ENCODE data around the gene CFLAR. TPM values are rescaled to one million over a fixed set of nuclear protein-coding genes. Genes with fewer than 3 reads are reported as not detected.
A peak's percentile ranks its signal among the peaks of the same experiment; 100 is the strongest.

CFLAR gene
- total and polyA plus RNA-seq, 7 experiments from 2014 or later, result 63.9 to 253 (median 183) TPM

DNA sequence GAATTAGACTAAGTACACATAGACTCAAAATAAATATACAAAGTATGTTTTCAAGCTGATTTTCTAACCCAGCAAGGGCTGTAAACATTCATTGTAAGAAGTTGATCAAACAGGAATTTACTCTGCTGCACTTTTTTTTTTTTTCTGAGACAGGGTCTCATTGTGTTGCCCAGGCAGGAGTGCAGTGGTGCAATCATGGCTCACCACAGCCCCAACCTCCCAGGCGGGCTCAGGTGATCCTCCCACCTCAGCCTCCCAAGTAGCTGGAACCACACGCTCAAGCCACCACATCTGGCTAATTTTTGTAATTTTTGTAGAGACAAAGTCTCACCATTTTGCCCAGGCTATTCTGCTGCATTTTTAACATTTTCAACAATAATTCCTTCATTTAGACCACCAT lies 8.3 kb upstream of the CFLAR start:
- no peak overlapping the region for H3K4me3 Mint-ChIP-seq

DNA sequence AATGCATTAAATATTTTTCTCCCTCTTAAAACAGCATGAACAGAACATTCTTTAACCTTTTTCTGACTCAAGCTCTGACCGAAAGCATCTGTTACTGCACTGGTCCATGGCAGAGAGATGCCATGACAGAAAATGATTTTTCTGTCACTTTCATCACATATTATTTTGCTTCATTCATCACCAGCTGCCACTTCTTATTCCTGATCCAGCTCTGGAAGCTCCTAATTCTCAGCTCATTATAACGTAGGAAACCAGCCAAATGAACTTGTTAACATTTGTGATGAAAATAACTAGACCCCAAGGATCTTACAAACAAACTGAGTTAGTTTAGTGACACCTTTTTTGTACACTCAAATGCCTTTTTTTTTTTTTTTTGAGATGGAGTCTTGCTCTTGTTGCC lies 7.6 kb upstream of the CFLAR start:
- Histone ChIP-seq H3K27me3 (ENCODE audit: control insufficient read depth in 2 of 2, insufficient read depth in 2 of 2, low read length in 2 of 2) (no peaks in the 10 kb centered on the region), H3K36me3 (ENCODE audit: control insufficient read depth in 2 of 3, insufficient read depth in 3 of 3, low read length in 3 of 3) (no peaks in the 10 kb centered on the region), H3K4me3 (ENCODE audit: low read length) (no peak overlapping the region), H3K27ac (ENCODE audit: low read depth, low read length) (no peak overlapping the region), H3K9me3 (ENCODE audit: control insufficient read depth in 2 of 3, low read length in 3 of 3) (no peaks in the 10 kb centered on the region), H3K4me1 (ENCODE audit: control insufficient read depth in 2 of 2, insufficient read depth in 2 of 2, low read length in 2 of 2) (no peaks in the 10 kb centered on the region)
- ChIA-PET CTCF (interaction anchor here (0.7 kb wide), 1 partner anchor 434 kb away, joined by 5 read pairs; no protein-coding TSS in a partner anchor), POLR2A (interaction anchor here (0.7 to 4.0 kb wide), 3 partner anchors 9 to 1643 kb away, joined by 3 to 31 read pairs (median 3); partner anchors contain the start of gene CFLAR)
- ATAC-seq (no peak), DNase-seq (no peak)
- H3K4me3 Mint-ChIP-seq, result no peak overlapping the region
- no peaks in the 10 kb centered on the region for H3K27me3 Mint-ChIP-seq
- H3K36me3 Mint-ChIP-seq, result peaks cover 4 to 14% (median 9%) of the 10 kb centered on the region in 5 donors
- no peak overlapping the region for H3K27ac Mint-ChIP-seq
- intact Hi-C loops (cut with micrococcal nuclease), result no loop called here
- H3K4me1 Mint-ChIP-seq, result peaks cover 1 to 13% (median 4%) of the 10 kb centered on the region in 7 donors
- peaks cover 0 to 2% (median 0%) of the 10 kb centered on the region in 11 donors for H3K9me3 Mint-ChIP-seq

More for the DNA sequence above, 8.3 kb upstream of the CFLAR start:
- intact Hi-C loops (cut with micrococcal nuclease), result no loop called here
- no peaks in the 10 kb centered on the region for H3K36me3 ChIP-seq (ENCODE audit: control insufficient read depth in 2 of 3, insufficient read depth in 3 of 3, low read length in 3 of 3)
- Mint-ChIP-seq H3K36me3 (peaks cover 4 to 14% (median 9%) of the 10 kb centered on the region in 5 donors), H3K9me3 (peaks cover 0 to 2% (median 0%) of the 10 kb centered on the region in 11 donors), H3K27ac (no peak overlapping the region), H3K4me1 (peaks cover 0 to 9% (median 0%) of the 10 kb centered on the region in 7 donors), H3K27me3 (no peaks in the 10 kb centered on the region)
- no peaks in the 10 kb centered on the region for H3K9me3 ChIP-seq (ENCODE audit: control insufficient read depth in 2 of 3, low read length in 3 of 3)
- ATAC-seq (no peak), DNase-seq (no peak)
- H3K27me3 ChIP-seq (ENCODE audit: control insufficient read depth in 2 of 2, insufficient read depth in 2 of 2, low read length in 2 of 2), result no peaks in the 10 kb centered on the region
- H3K27ac ChIP-seq (ENCODE audit: low read depth, low read length), result no peak overlapping the region
- H3K4me3 ChIP-seq (ENCODE audit: low read length), result no peak overlapping the region
- POLR2A ChIA-PET, result interaction anchor here (0.6 to 4.0 kb wide), 7 partner anchors 9 to 1980 kb away, joined by 3 to 31 read pairs (median 3); partner anchors contain the start of gene CFLAR
- CTCF ChIA-PET, result interaction anchor here (0.5 kb wide), 1 partner anchor 12 kb away, joined by 3 read pairs; no protein-coding TSS in a partner anchor
- no peaks in the 10 kb centered on the region for H3K4me1 ChIP-seq (ENCODE audit: control insufficient read depth in 2 of 2, insufficient read depth in 2 of 2, low read length in 2 of 2)

DNA sequence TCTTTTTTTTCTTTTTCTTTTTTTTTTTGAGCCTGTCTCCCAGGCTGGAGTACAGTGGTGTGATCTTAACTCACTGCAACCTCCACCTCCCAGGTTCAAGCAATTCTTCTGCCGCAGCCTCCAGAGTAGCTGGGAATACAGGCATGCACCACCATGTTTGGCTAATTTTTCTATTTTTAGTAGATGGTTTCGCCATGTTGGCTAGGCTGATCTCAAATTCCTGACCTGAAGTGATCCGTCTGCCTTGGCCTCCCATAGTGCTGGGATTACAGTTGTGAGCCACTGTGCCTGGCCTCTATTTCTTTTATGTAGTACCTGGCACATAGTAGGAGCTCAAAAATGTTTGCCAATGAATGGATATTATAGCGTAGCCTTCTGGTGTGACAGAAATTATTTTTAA lies 6.8 kb upstream of the CFLAR start:
- H3K4me1 Mint-ChIP-seq, result peaks cover 5 to 17% (median 9%) of the 10 kb centered on the region in 7 donors
- H3K27me3 ChIP-seq (ENCODE audit: control insufficient read depth in 2 of 2, insufficient read depth in 2 of 2, low read length in 2 of 2), result no peaks in the 10 kb centered on the region
- peaks cover 0 to 2% (median 0%) of the 10 kb centered on the region in 11 donors for H3K9me3 Mint-ChIP-seq
- H3K27ac ChIP-seq (ENCODE audit: low read depth, low read length), result no peak overlapping the region
- POLR2A ChIA-PET, result interaction anchor here (0.6 to 4.0 kb wide), 2 partner anchors 8 to 299 kb away, joined by 4 to 31 read pairs; partner anchors contain the start of gene CFLAR
- H3K4me3 ChIP-seq (ENCODE audit: low read length), result no peak overlapping the region
- CTCF ChIA-PET, result no interaction called here
- no peaks in the 10 kb centered on the region for H3K4me1 ChIP-seq (ENCODE audit: control insufficient read depth in 2 of 2, insufficient read depth in 2 of 2, low read length in 2 of 2)
- H3K4me3 Mint-ChIP-seq, result no peak overlapping the region
- H3K27me3 Mint-ChIP-seq, result no peaks in the 10 kb centered on the region
- no peak for DNase-seq
- no peaks in the 10 kb centered on the region for H3K9me3 ChIP-seq (ENCODE audit: control insufficient read depth in 2 of 3, low read length in 3 of 3)
- peaks cover 4 to 14% (median 13%) of the 10 kb centered on the region in 5 donors for H3K36me3 Mint-ChIP-seq
- ATAC-seq, result no peak
- no peak overlapping the region for H3K27ac Mint-ChIP-seq
- no peaks in the 10 kb centered on the region for H3K36me3 ChIP-seq (ENCODE audit: control insufficient read depth in 2 of 3, insufficient read depth in 3 of 3, low read length in 3 of 3)
- intact Hi-C loops (cut with micrococcal nuclease), result no loop called here

DNA sequence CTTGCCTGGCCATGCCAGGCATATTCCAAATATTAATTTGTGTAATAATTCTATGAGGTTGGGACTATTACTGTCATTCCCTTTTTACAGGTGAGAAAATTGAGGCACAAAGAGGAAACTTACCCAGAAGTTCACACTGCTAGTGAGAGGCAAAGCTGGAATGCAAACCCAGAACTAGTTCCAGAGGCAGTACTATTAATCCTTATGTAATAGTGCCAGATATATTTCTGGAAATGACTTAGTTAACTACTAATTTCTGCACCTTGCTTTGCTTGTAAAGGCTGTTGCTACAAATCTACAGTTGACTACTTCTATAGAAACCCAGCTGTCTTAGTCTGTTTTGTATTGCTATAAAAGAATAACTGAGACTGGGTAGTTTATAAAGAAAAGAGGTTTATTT lies 5.3 kb upstream of the CFLAR start:
- Histone ChIP-seq H3K9me3 (ENCODE audit: control insufficient read depth in 2 of 3, low read length in 3 of 3) (no peaks in the 10 kb centered on the region), H3K4me3 (ENCODE audit: low read length) (no peak overlapping the region), H3K4me1 (ENCODE audit: control insufficient read depth in 2 of 2, insufficient read depth in 2 of 2, low read length in 2 of 2) (peaks cover 5 to 6% of the 10 kb centered on the region in 2 donors), H3K36me3 (ENCODE audit: control insufficient read depth in 2 of 3, insufficient read depth in 3 of 3, low read length in 3 of 3) (no peaks in the 10 kb centered on the region), H3K27ac (ENCODE audit: low read depth, low read length) (no peak overlapping the region), H3K27me3 (ENCODE audit: control insufficient read depth in 2 of 2, insufficient read depth in 2 of 2, low read length in 2 of 2) (no peaks in the 10 kb centered on the region)
- H3K4me3 Mint-ChIP-seq, result no peak overlapping the region
- POLR2A ChIA-PET, result interaction anchor here (1.0 to 1.5 kb wide), 2 partner anchors 16 to 148 kb away, joined by 4 read pairs; no protein-coding TSS in a partner anchor
- no peak overlapping the region for H3K27ac Mint-ChIP-seq
- ATAC-seq (no peak), DNase-seq (no peak)
- H3K27me3 Mint-ChIP-seq, result no peaks in the 10 kb centered on the region
- intact Hi-C loops (cut with micrococcal nuclease), result no loop called here
- H3K36me3 Mint-ChIP-seq, result peaks cover 4 to 18% (median 13%) of the 10 kb centered on the region in 5 donors
- H3K4me1 Mint-ChIP-seq, result peaks cover 5 to 29% (median 20%) of the 10 kb centered on the region in 7 donors
- CTCF ChIA-PET, result no interaction called here
- peaks cover 0 to 2% (median 0%) of the 10 kb centered on the region in 11 donors for H3K9me3 Mint-ChIP-seq

DNA sequence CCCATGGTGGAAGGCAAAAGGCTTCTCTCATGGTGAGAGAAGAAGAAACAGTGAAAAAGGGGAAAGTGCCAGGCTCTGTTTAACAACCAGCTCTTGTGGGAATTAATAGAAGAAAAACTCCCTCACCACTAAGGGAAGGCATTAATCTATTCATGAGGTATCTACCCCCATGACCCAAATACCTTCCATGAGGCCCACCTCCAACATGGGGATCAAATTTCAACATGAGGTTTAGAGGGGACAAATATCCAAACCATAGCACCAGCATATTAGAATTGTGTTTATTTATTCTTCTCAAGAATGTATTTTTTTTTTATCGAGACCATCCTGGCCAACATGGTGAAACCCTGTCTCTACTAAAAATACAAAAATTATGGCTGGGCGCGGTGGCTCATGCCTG lies 4.9 kb upstream of the CFLAR start:
- Histone ChIP-seq H3K27ac (ENCODE audit: low read depth, low read length) (no peak overlapping the region), H3K36me3 (ENCODE audit: control insufficient read depth in 2 of 3, insufficient read depth in 3 of 3, low read length in 3 of 3) (peaks cover 0 to 1% (median 0%) of the 10 kb centered on the region in 3 experiments), H3K27me3 (ENCODE audit: control insufficient read depth in 2 of 2, insufficient read depth in 2 of 2, low read length in 2 of 2) (no peaks in the 10 kb centered on the region), H3K4me3 (ENCODE audit: low read length) (no peak overlapping the region), H3K4me1 (ENCODE audit: control insufficient read depth in 2 of 2, insufficient read depth in 2 of 2, low read length in 2 of 2) (peaks cover 5 to 6% of the 10 kb centered on the region in 2 donors), H3K9me3 (ENCODE audit: control insufficient read depth in 2 of 3, low read length in 3 of 3) (no peaks in the 10 kb centered on the region)
- Mint-ChIP-seq H3K4me1 (peaks cover 5 to 31% (median 22%) of the 10 kb centered on the region in 7 donors), H3K36me3 (peaks cover 5 to 15% (median 10%) of the 10 kb centered on the region in 5 donors), H3K27ac (peak overlapping the region in 2 of 9 donors; percentile 25 to 47), H3K9me3 (peaks cover 0 to 2% (median 0%) of the 10 kb centered on the region in 11 donors), H3K27me3 (no peaks in the 10 kb centered on the region), H3K4me3 (peak overlapping the region in 1 of 10 donors; percentile 9)
- intact Hi-C loops (cut with micrococcal nuclease), result no loop called here
- no peak for DNase-seq
- no peak for ATAC-seq
- POLR2A ChIA-PET, result interaction anchor here (0.8 to 1.5 kb wide), 3 partner anchors 15 to 222 kb away, joined by 3 to 4 read pairs (median 4); partner anchors contain the start of gene NIF3L1
- CTCF ChIA-PET, result interaction anchor here (0.7 kb wide), 1 partner anchor 82 kb away, joined by 4 read pairs; no protein-coding TSS in a partner anchor

DNA sequence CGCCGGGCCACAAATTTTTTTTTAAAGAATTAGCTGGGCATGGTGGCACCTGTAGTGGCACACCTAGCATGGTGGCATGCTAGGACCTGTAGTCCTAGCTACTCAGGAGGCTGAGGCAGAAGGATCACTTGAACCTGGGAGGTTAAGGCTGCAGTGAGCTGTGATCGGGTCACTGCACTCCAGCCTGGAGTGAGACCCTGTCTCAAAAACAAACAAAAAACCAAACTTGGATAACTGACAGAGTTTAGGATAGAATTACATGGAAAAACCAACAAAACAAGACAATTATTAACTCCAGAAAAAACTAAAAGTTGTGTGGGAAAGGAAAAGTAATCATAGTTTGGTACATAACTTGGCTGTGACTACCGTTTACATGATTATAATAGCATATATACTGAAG lies 1.6 kb upstream of the CFLAR start:
- Mint-ChIP-seq H3K4me3 (peak overlapping the region; percentile 90 to 100 (median 97)), H3K36me3 (peaks cover 0 to 17% (median 3%) of the 10 kb centered on the region in 5 donors), H3K9me3 (peaks cover 0 to 2% (median 0%) of the 10 kb centered on the region in 11 donors), H3K4me1 (peaks cover 5 to 34% (median 27%) of the 10 kb centered on the region in 7 donors), H3K27ac (peak overlapping the region; percentile 90 to 100 (median 99)), H3K27me3 (peaks cover 0 to 2% (median 0%) of the 10 kb centered on the region in 5 donors)
- ChIA-PET CTCF (interaction anchor here (0.9 to 1.8 kb wide), 4 partner anchors 41 to 118 kb away, joined by 3 to 8 read pairs (median 6); no protein-coding TSS in a partner anchor), POLR2A (interaction anchor here (0.7 to 5.8 kb wide), 7 partner anchors 8 to 250 kb away, joined by 3 to 97 read pairs (median 18); partner anchors contain the start of genes CLK1, HYCC2 and NDUFB3)
- Histone ChIP-seq H3K36me3 (ENCODE audit: control insufficient read depth in 2 of 3, insufficient read depth in 3 of 3, low read length in 3 of 3) (peaks cover 0 to 8% (median 0%) of the 10 kb centered on the region in 3 experiments), H3K27ac (ENCODE audit: low read depth, low read length) (no peak overlapping the region), H3K4me3 (ENCODE audit: low read length) (no peak overlapping the region), H3K27me3 (ENCODE audit: control insufficient read depth in 2 of 2, insufficient read depth in 2 of 2, low read length in 2 of 2) (no peaks in the 10 kb centered on the region), H3K9me3 (ENCODE audit: control insufficient read depth in 2 of 3, low read length in 3 of 3) (no peaks in the 10 kb centered on the region), H3K4me1 (ENCODE audit: control insufficient read depth in 2 of 2, insufficient read depth in 2 of 2, low read length in 2 of 2) (peaks cover 6 to 13% of the 10 kb centered on the region in 2 donors)
- DNase-seq, result no peak
- intact Hi-C loops (cut with micrococcal nuclease), result no loop called here
- ATAC-seq, result no peak
